NAMALWA (cell line): ENCODE results near the gene BBS12.
"Not testable (repeated sequence)": the region's sequence is repeated elsewhere in the genome, so short reads cannot be mapped to it uniquely, and the experiment has no call there.

Experiments
- DNase-seq: peaks from one replicate; pipeline ENCODE4 v3.0.0-alpha.2; 2015; ENCODE audit warnings: low spot score

The BBS12 gene

GRCh38 chr4:122765692-122766352, 33.3 kb downstream of the BBS12 start:
- DNase-seq = no peak

GRCh38 chr4:122766353-122766705, 33.8 kb downstream of the BBS12 start:
- DNase-seq = no peak

- no peak for DNase-seq
These were observed 34.4 kb downstream of the BBS12 start for GRCh38 chr4:122766950-122767349.

GRCh38 chr4:122771724-122772123, 39.2 kb downstream of the BBS12 start:
- no peak for DNase-seq

DNA sequence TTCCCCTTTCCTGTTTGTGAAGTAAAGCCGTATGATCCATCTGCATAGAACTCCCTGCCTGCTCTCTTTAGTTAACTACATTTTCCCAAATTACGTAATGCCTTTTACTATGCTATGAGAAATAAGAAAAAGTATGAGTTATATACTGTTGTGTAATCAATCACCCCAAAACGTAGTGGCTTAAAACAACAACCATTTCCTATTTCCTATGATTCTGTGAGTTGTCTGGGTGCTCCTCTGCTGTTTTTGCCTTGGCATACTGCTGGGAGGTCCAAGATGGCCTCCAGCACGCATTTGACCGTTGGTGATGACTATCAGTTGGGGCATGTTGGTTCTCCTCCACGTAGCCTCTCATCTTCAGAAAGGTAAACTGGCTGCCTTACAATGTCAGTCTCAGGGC, 39.8 kb downstream of the BBS12 start:
- no peak for DNase-seq

DNA sequence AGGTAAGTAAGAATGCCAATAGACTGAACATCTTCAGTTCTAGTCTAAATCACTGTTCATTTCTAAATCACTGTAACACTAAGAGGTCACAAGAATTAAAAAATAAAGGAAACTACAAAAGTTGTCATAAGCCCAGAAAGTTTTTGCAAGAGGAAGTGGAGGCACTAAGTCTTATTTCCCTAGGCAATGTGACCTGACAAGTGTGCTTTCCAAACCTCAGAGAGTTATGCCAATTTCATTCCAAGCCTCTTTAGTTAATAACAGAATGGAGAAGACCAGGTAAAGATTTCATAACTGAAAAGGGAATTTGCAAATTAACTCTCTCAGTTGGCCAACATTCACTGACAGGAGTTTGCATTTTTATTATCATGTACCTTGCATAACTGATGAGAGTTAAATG, 40.5 kb downstream of the BBS12 start:
- DNase-seq = no peak

DNA sequence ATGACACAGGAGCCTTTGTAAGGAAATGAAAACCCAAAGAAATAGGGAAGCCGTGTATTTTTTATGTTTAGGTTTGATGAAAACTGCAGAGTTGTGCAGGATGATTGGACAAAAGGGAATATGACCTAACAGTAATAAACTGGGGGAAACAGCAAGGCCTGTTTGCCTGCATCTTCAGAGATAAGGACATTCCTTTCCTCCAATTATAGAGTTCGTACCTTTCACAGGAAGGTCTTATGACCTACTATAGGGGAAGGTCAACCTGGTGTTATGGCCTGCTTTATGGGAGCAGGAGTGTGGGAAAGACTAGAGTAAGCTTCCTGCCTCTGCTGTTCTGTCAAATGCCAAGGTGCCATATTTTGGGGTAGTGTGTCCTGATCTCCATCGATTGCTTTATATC, 42.5 kb downstream of the BBS12 start:
- DNase-seq = no peak

DNA sequence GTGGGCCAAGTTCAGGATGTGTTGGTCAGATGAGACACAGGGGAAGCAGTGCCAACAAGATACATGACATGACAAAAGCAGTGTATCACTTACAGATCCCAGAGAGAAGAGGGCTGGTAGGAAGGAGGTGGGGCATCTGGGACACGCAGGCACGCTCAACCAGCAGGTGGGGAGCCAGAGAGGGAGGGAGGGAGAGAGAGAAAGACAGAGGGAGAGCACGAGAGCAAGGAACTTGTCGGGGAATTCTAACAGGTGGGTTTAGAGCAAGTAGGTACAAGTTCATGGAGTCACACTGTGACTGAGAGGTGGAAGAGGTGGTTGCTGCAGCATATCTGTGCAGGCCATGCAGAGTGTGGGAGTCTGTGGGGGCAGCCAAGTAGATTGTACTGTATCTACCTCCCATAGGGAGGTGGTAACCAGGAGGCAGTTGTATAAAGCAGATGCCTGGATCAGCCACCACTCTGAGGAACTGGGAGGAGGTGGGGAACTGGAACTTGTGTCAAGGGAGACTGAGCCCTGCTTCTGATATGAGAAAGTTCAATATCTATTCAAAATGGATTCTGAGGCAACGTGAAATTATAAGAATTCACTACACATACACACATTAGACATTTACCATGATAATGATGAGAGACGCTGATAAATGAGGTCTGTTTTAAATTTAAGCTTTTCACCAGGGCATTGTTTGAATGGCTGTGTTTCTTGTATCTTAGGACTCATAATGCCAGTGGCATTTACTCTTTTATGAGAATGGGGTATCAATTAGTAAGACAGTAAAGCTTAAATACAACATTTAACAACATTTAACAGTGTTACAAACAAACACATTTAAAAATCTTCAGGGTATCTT, 43.7 kb downstream of the BBS12 start:
- DNase-seq = no peak

DNA sequence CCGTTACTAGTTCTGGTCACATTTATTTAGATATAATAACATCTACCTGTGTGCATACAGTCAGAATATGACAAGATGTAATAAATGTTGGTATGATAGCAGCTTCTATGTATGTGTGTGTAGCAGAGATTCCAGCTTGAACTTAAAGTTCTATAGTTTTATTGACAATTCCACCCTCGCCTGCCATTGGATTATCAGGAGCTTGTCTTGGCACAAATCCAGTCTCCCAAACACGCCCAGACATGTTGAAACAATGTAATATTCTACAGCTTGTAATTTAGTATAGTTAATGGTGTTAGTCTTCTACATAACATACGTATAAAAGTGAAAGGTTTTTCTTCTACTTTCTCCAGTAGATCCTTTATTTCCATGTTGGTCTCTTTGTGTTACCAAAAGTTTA, 44.4 kb downstream of the BBS12 start:
- no peak for DNase-seq

DNA sequence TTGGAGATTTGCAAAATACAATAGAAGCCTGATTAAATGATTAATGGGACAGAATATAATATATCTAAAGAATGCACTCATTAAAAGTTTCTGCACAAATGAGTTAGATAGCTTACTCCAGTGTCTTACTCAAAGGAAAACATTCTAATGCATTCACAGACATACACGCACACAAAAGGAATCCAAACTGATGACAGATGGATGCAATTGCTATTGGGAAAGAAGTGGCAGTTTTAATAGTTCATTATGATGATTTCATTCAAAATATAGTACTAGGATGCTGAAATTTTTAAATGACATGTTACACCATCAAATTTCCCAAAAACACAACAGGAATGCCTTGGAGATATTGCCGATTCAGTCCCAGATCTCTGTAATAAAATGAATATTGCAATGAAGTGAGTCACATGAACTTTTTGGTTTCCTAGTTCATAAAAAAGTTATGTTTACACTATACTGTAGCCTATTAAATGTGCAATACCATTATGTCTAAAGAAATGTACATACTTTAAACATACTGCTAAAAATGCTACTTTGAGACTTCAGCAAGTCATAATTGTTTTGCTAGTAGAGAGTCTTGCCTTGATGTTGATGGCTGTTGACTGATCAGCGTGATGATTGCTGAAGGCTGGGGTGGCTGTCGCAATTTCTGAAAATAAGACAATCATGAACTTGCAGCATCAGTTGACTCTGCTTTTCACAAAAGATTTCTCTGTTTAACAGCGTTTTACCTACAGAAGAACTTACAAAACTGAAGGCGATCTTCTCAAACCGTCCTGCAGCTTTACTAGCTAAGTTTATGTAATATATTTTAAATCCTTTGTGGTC, 45.6 kb downstream of the BBS12 start:
- DNase-seq = no peak

DNA sequence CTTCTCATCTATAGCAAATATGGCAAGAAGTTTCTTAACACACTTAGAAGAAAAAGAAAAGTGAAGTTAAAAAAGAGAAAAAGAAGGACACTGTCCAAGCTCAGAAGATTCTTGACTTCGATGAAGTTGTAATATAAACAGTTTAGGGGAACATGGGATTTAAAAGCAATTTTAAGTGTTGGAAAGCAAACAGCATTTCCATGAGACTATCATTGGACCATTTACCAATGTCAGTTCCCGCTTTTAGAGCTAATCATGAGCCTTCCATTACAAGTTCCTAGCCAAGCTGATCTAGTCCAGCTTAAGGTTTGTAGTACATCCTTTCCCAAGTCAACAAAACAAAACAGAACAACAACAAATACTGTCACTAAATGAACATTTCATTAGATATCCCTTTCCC, 49.0 kb downstream of the BBS12 start:
- no peak for DNase-seq

GRCh38 chr4:122783301-122784215, 51.1 kb downstream of the BBS12 start:
- DNase-seq = no peak

- DNase-seq = no peak
These were observed 51.8 kb downstream of the BBS12 start for GRCh38 chr4:122784261-122784660.

DNA sequence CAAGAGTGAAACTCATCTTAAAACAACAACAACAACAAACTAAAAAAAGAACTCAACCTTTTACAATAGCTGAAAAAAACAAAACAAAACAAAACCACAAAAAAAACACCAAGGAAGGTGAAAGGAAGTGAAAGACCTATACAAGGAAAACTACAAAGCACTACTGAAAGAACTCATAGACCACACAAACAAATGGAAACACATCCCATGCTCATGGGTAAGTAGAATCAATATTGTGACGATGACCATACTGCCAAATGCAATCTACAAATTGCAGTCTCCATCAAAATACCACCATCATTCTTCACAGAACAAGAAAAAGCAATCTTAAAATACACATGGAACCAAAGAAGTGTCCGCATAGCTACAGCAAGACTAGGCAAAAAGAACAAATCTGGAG, 52.6 kb downstream of the BBS12 start:
- DNase-seq = no peak

DNA sequence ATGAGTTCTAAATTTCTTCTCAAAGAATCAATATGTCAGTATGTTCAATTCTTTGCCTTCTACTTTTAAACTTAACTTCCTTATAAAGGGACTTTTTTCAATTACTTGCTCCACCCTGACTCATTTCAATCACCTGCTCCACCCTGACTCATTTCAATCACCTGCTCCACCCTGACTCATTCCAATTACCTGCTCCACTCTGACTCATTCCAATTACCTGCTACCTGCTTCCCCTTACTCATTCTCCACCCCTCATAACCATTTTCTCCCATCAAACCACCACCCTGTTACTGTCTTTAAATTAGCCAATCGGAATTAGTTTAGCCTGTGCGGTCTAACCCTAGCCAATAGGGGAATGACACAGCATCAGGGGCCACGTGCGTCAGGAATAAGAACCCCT, 53.8 kb downstream of the BBS12 start:
- DNase-seq = not testable (repeated sequence)

- DNase-seq = not testable (repeated sequence)
These were observed 54.4 kb downstream of the BBS12 start for GRCh38 chr4:122786920-122787319.

- no peak for DNase-seq
These were observed 55.4 kb downstream of the BBS12 start for GRCh38 chr4:122787940-122788339.

- no peak for DNase-seq
These were observed 56.4 kb downstream of the BBS12 start for GRCh38 chr4:122788935-122789334.

DNA sequence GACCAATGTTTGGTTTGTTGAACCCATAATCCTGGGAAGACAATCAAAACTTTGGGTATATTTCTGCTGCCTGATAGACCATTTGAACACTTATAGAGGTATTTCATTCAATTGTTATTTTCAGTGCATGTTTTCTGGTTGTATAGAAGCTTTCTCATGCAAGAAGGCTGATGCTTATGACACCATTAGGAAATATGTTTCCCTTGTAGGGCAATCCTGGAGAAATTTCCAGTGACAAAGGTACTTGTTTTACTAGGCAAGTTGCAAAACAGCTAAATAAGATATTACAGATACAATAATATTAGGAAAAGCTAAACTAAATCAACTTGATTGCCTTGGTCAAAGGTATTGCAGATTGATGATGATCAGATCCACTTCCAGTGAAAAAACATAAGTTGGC, 61.3 kb downstream of the BBS12 start:
- no peak for DNase-seq
